ENCODE results near the gene AKR1C1. TPM values are rescaled to one million over a fixed set of nuclear protein-coding genes. Genes with fewer than 3 reads are reported as not detected.

The AKR1C1 gene
- total and polyA plus RNA-seq, 9 of the 15 experiments (the other 6 are each of a cell fraction or from before 2014, with no cell fraction given) = 43.5 to 180 (median 82.4) TPM

DNA sequence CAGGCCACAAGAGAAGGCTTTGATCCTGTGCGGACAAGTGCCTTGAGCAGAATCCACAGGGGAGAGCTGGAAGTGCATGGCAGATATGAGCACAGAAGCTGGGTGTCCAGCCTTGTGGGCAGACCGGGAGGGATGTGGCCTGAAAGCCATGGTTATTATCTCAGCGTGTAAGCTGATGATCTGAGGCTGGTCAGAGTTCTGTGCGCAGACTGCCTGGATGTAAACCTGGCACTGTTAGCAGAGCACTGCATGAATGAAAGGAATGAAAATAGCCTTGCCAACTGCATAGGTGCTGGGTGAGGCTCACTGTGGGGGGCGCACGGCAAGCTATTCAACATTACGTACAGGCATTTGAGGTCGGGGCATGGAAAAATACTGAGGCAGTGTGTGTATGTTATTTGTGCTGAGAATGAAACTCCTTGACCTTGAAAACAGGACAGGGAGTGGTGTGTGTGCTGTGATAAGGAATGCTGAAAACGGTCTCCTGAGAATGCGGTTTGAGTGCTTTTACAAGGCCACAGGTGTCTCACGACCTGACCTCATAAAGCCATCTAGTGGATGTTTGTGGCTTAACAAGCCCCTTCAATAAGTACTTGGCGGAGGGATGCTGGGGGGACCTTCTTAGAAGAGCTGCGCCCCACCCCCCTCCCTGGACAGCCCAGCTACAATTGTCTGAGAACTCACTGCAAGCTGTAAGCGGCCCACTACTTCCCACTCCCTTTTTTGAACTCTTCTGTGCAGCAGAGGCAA is 18.7 kb downstream of the AKR1C1 start (continued):
- TF ChIP-seq, protein P1, sequence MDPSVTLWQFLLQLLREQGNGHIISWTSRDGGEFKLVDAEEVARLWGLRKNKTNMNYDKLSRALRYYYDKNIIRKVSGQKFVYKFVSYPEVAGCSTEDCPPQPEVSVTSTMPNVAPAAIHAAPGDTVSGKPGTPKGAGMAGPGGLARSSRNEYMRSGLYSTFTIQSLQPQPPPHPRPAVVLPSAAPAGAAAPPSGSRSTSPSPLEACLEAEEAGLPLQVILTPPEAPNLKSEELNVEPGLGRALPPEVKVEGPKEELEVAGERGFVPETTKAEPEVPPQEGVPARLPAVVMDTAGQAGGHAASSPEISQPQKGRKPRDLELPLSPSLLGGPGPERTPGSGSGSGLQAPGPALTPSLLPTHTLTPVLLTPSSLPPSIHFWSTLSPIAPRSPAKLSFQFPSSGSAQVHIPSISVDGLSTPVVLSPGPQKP (CRISPR knock-in tag; IDR thresholded peaks at IDR 0.05) = no peak
- TF ChIP-seq ZNF274 (IDR thresholded peaks at IDR 0.05; ENCODE audit: borderline replicate concordance, low read depth, low read length) (0 out of 2 replicates have a peak, but pooled peaks have one; percentile 36), MAFG (tag; conservative IDR thresholded peaks at IDR 0.05) (no peak; the same call in 1 of the 2 replicates), RBM22 (IDR thresholded peaks at IDR 0.05; ENCODE audit: low read depth, low read length, poor library complexity, severe bottlenecking) (no peak), MAFK (IDR thresholded peaks at IDR 0.05; ENCODE audit: low read length) (no peak; the same call in 1 of the 2 replicates), STAT5B (CRISPR knock-in tag; IDR thresholded peaks at IDR 0.05) (no peak), CCNT2 (IDR thresholded peaks at IDR 0.05; ENCODE audit: borderline replicate concordance, extremely low read depth, insufficient read length, low read depth, low read length) (peak; percentile 58), SMARCC2 (IDR thresholded peaks at IDR 0.05; ENCODE audit: low read depth) (0 out of 2 replicates have a peak, but pooled peaks have one; percentile 56), IFI16 (CRISPR knock-in tag; IDR thresholded peaks at IDR 0.05) (no peak), KLF16 (IDR thresholded peaks at IDR 0.05) (peak; percentile 80; the same call in 1 of the 2 replicates), STAT5A (IDR thresholded peaks at IDR 0.05; ENCODE audit: borderline replicate concordance, low read length) (peak; percentile 74), POLR2A (conservative IDR thresholded peaks at IDR 0.05) (peak; percentile 63; the same call in 1 of the 2 replicates), NFXL1 (CRISPR knock-in tag; IDR thresholded peaks at IDR 0.05) (no peak), ZNF696 (CRISPR knock-in tag; conservative IDR thresholded peaks at IDR 0.05) (no peak), FOXK2 (conservative IDR thresholded peaks at IDR 0.05 in 1 of 2, IDR thresholded peaks at IDR 0.05 in 1 of 2; ENCODE audit: low read depth in 2 of 2) (peak in 1 of 2 experiments; percentile 51; a peak in 2 of 4 replicates), TBP (optimal IDR thresholded peaks at IDR 0.05; ENCODE audit: low read depth, low read length) (no peak), PHTF2 (CRISPR knock-in tag; IDR thresholded peaks at IDR 0.05) (no peak), NR1H2 (CRISPR knock-in tag; IDR thresholded peaks at IDR 0.05) (no peak)
- TF ChIP-seq, protein P2, sequence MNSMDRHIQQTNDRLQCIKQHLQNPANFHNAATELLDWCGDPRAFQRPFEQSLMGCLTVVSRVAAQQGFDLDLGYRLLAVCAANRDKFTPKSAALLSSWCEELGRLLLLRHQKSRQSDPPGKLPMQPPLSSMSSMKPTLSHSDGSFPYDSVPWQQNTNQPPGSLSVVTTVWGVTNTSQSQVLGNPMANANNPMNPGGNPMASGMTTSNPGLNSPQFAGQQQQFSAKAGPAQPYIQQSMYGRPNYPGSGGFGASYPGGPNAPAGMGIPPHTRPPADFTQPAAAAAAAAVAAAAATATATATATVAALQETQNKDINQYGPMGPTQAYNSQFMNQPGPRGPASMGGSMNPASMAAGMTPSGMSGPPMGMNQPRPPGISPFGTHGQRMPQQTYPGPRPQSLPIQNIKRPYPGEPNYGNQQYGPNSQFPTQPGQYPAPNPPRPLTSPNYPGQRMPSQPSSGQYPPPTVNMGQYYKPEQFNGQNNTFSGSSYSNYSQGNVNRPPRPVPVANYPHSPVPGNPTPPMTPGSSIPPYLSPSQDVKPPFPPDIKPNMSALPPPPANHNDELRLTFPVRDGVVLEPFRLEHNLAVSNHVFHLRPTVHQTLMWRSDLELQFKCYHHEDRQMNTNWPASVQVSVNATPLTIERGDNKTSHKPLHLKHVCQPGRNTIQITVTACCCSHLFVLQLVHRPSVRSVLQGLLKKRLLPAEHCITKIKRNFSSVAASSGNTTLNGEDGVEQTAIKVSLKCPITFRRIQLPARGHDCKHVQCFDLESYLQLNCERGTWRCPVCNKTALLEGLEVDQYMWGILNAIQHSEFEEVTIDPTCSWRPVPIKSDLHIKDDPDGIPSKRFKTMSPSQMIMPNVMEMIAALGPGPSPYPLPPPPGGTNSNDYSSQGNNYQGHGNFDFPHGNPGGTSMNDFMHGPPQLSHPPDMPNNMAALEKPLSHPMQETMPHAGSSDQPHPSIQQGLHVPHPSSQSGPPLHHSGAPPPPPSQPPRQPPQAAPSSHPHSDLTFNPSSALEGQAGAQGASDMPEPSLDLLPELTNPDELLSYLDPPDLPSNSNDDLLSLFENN (IDR thresholded peaks at IDR 0.05; ENCODE audit: low read depth in 2 of 2, low read length in 2 of 2) = peak in 1 of 2 experiments; percentile 66; a peak in 2 of 4 replicates
- TF ChIP-seq, protein P3, sequence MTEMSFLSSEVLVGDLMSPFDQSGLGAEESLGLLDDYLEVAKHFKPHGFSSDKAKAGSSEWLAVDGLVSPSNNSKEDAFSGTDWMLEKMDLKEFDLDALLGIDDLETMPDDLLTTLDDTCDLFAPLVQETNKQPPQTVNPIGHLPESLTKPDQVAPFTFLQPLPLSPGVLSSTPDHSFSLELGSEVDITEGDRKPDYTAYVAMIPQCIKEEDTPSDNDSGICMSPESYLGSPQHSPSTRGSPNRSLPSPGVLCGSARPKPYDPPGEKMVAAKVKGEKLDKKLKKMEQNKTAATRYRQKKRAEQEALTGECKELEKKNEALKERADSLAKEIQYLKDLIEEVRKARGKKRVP (CRISPR knock-in tag; IDR thresholded peaks at IDR 0.05) = no peak
- TF ChIP-seq, protein P4, sequence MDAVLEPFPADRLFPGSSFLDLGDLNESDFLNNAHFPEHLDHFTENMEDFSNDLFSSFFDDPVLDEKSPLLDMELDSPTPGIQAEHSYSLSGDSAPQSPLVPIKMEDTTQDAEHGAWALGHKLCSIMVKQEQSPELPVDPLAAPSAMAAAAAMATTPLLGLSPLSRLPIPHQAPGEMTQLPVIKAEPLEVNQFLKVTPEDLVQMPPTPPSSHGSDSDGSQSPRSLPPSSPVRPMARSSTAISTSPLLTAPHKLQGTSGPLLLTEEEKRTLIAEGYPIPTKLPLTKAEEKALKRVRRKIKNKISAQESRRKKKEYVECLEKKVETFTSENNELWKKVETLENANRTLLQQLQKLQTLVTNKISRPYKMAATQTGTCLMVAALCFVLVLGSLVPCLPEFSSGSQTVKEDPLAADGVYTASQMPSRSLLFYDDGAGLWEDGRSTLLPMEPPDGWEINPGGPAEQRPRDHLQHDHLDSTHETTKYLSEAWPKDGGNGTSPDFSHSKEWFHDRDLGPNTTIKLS (IDR thresholded peaks at IDR 0.05; ENCODE audit: borderline replicate concordance, low read depth) = peak; percentile 52; the same call in 1 of the 2 replicates
